ENCODE data around the gene ARHGEF35.

- no peak for TF ChIP-seq POLR2A (IDR thresholded peaks at IDR 0.05; ENCODE audit: low read depth, low read length)
- no peak for TF ChIP-seq PAX5 (IDR thresholded peaks at IDR 0.05; ENCODE audit: insufficient read depth, low read length, severe bottlenecking)
- no peak for TF ChIP-seq TAF1 (IDR thresholded peaks at IDR 0.05; ENCODE audit: low read depth, low read length)
- TF ChIP-seq POLR2AphosphoS5 (IDR thresholded peaks at IDR 0.05; ENCODE audit: low read depth, low read length): no peak
Observed at GRCh38 chr7:144137501-144137900, 58.1 kb downstream of the ARHGEF35 start.

Data from GM12891 (cell line).